Astrocyte (in vitro differentiated cells and primary cell): ENCODE results near the gene USP15.

Source experiments
- CTCF ChIP-seq: IDR thresholded peaks from 2 replicates; pipeline ENCODE4 v1.5.1; 2011; ENCODE audit warnings: low read depth, mild to moderate bottlenecking, inconsistent platforms, low read length, moderate library complexity; ENCODE audit not compliant: insufficient read depth
- EZH2 ChIP-seq: IDR thresholded peaks from 2 replicates; pipeline ENCODE4 v1.6.1; 2012; ENCODE audit warnings: mild to moderate bottlenecking, low read length, inconsistent platforms; ENCODE audit not compliant: insufficient read depth

- no peak for TF ChIP-seq CTCF
- no peak for TF ChIP-seq EZH2
Measured at GRCh38 chr12:62301080-62301798, 41.0 kb downstream of the USP15 start.
